HG03378 (cell line): Measurements from ENCODE around the gene GNAL.

Experiments used
- ATAC-seq: cut with Tn5 transposase; IDR thresholded peaks from one replicate; pipeline ENCODE4 v1.9.1; 2021; ENCODE audit warnings: mild to moderate bottlenecking, moderate library complexity; ENCODE audit not compliant: unreplicated experiment

GNAL gene

GRCh38 chr18:11802586-11802985 lies 113.5 kb downstream of the GNAL start:
- ATAC-seq = no peak

GRCh38 chr18:11807233-11807632 lies 118.2 kb downstream of the GNAL start:
- no peak for ATAC-seq

- no peak for ATAC-seq
Measured at GRCh38 chr18:11808001-11808855, 119.2 kb downstream of the GNAL start.

- no peak for ATAC-seq
Measured at GRCh38 chr18:11809895-11810294, 120.8 kb downstream of the GNAL start.

- no peak for ATAC-seq
Measured at GRCh38 chr18:11810379-11810778, 121.3 kb downstream of the GNAL start.

- no peak for ATAC-seq
Measured at GRCh38 chr18:11811009-11811408, 121.9 kb downstream of the GNAL start.

GRCh38 chr18:11817229-11817628 lies 128.2 kb downstream of the GNAL start:
- ATAC-seq = no peak

GRCh38 chr18:11818486-11819203 lies 129.6 kb downstream of the GNAL start:
- no peak for ATAC-seq

GRCh38 chr18:11819938-11820337 lies 130.9 kb downstream of the GNAL start:
- no peak for ATAC-seq

- no peak for ATAC-seq
Measured at GRCh38 chr18:11820697-11821096, 131.6 kb downstream of the GNAL start.

- no peak for ATAC-seq
Measured at GRCh38 chr18:11821208-11821607, 132.1 kb downstream of the GNAL start.

- ATAC-seq = no peak
Measured at GRCh38 chr18:11821643-11822237, 132.7 kb downstream of the GNAL start.

- no peak for ATAC-seq
Measured at GRCh38 chr18:11823545-11823944, 134.5 kb downstream of the GNAL start.

- ATAC-seq = no peak
Measured at GRCh38 chr18:11826836-11827235, 137.8 kb downstream of the GNAL start.

- no peak for ATAC-seq
Measured at GRCh38 chr18:11828786-11829432, 139.8 kb downstream of the GNAL start.

- no peak for ATAC-seq
Measured at GRCh38 chr18:11830585-11830984, 141.5 kb downstream of the GNAL start.

GRCh38 chr18:11831921-11832320 lies 142.9 kb downstream of the GNAL start:
- no peak for ATAC-seq

GRCh38 chr18:11834772-11835171 lies 145.7 kb downstream of the GNAL start:
- no peak for ATAC-seq

GRCh38 chr18:11839556-11839955 lies 150.5 kb downstream of the GNAL start:
- no peak for ATAC-seq

- ATAC-seq = no peak
Measured at GRCh38 chr18:11840493-11840892, 151.4 kb downstream of the GNAL start.

- ATAC-seq = no peak
Measured at GRCh38 chr18:11842562-11842961, 153.5 kb downstream of the GNAL start.
